HG03039 (cell line): Measurements from ENCODE around the gene EIF2AK2.
A peak's percentile ranks its signal among the peaks of the same experiment; 100 is the strongest.

Source experiments
- ATAC-seq: cut with Tn5 transposase; IDR thresholded peaks from one replicate; pipeline ENCODE4 v1.9.1; 2021; ENCODE audit warnings: mild to moderate bottlenecking, moderate library complexity; ENCODE audit not compliant: unreplicated experiment

EIF2AK2 gene

DNA sequence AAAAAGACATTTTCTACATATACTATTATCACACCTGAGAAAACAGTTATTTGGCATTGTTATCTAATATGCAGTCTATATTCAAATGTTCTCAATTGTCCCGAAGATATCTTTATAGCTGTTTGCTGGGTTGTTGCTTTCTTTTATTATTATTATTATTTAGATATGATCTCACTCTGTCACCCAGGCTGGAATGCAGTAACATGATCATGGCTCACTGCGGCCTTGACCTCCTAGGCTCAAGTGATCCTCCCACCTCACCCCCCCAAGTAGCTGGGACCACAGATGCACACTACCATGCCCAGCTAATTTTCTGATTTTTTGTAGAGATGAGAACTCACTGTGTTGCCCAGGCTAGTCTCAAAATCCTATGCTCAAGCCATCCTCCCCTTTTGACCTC is 52.6 kb downstream of the EIF2AK2 start:
- ATAC-seq, result no peak

DNA sequence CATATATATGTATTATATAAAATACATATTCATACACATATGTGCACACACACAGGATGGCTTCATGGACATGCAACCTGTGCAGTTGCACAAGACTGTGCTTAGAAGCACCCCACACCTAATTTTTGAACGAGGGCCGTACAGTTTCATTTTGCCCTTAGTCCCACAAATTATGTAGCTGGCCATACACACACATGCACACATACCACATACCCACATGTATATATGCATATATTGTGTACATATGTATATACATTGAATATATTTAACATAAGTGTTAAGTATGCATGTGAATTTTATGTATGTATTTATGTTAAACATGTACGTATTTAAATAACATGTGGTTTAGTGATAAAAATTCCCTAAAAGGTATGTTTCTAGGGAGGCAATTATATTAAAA is 54.2 kb downstream of the EIF2AK2 start:
- no peak for ATAC-seq

DNA sequence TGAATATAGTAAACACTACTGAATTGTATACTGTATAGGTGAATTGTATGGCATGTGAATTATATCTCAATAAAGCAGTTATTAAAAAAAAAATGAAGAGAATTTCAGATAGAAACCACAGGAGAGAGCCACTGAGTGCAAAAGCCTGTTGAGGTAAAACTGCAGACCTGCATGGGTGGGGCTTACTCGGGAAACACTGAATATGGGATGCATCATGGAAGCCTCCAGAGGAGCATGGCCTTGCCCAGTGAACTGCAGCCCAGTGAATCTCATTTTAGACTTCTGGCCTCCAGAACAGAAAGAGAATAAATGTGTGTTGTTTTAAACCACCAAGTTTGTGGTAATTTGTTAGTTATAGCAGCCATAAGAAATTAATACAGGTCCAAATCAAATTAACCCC is 56.7 kb downstream of the EIF2AK2 start:
- ATAC-seq, result no peak

DNA sequence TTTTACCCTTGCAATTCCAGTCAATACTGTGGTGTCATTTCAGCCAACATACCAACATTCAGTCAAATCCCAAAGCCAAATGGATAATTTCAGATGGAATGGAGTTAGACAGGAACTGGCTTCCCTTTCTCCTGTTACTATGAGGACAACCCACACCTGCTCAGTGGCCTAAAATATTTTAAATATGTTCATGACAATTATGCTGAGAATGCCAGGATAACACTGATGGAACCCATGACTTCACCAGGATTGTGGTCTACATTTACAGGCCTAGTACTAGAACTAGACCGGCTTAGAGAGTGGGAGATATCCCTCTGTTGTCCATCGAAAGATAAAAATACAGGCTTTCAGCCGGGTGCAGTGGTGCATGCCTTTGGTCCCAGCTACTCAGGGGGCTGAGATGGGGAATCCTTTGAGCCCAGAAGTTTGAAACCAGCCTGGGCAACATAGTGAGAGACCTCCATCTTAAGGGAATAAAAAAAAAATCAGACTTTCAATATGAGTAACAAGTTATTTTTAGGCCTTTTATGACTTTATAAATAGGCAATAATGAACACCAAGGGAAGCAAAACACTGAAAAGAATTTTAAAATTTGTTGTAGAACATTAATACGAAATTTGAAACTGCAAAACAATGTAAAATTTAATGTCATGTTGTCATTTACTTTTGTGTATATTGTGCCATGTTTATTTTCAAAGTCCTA is 58.2 kb downstream of the EIF2AK2 start:
- no peak for ATAC-seq

DNA sequence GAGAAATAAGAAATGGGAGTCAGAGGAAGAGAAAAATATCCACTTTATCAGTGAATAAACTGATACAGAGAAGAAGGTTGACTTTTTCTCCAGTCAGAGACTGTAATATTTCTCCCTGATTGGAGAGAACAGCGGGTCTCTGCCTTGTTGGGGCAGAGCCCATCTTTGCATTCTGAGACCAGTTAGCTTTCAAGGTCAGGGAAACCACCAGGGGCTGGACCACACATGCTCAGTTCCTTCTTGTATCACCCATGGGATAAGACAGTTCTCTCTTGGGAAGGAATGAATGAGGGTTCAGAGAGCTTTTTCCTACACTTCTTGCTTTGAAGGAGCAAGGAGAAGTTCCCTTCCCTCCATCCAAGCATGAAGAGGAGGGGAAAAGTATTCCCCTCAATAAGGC is 60.2 kb downstream of the EIF2AK2 start:
- ATAC-seq, result no peak

DNA sequence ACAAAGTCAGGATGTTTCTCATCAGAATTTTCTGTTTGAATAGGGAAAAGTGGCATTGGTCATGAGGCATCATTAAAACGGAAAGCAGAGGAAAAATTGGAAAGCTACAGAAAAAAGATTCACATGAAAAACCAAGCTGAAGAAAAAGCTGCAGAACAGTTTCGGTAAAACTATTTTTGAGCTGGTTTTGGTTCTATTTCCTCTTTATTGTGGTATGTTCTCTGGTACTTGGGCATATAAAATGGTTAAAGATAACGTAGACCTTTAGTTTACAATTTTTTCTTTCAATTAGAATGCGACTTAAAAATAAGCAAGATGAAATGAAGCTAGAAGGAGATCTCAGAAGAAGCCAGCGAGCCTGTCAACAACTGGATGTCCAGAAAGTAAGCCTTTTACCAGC is 64.9 kb downstream of the EIF2AK2 start:
- ATAC-seq, result peak; percentile 49

DNA sequence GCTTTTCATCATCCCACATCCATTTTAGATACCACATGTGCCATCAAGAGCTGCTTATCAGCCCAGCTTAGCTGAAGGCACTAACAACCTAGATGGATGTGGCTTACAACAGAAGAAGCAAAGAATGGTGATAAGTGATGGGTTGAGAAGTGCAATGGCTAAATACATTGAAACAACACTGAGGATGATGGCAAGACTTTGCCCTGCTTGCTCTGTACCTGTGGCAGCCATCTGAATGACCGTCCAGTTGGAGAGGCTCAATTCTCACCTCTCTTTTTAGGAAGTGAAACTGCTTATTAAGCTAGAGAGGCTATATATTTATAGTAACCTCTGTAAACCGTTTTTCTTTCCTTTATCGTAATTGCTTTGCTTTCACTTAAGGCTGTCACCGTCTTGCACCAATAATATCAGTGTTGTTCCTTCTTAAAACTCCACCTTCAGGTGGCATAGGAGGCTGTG is 66.7 kb downstream of the EIF2AK2 start:
- peak; percentile 66 for ATAC-seq

DNA sequence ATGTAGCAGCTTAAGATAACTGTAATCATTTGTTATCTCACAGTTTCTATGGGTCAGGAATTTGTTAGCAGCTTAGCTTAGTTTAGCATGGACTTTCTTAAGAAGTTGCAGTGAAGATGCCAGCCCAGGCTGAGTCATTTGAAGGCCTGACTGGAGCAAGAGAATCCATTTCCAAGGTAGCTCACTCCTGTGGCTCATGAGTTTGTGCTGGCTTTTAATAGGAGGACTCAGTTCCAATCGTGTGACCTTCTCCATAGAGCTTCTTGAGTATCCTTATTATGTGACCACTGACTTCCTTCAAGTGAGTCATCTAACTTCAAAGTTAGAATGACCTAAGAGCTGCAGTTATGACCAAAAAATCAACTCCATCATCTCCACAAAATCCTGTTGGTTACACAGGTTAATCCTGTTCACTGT is 71.0 kb downstream of the EIF2AK2 start:
- ATAC-seq, result no peak

DNA sequence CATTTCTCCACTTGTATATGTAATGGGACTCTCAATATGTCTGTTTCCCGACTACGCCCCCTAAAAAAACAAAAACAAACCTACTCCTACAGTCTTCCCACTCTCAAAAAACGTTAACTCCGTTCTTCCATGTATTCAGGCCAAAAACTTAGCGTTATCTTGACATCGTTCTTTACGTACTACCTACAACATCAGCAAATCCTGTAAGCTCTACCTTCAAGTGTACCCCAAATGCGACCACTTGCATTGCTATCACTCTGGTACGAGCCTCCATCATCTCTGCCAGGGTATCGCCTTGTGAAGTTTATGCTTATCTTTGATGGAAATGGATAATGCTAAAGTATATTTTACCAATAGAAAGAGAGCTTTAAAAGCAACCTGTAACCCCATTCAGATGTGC is 72.0 kb downstream of the EIF2AK2 start:
- ATAC-seq, result no peak

DNA sequence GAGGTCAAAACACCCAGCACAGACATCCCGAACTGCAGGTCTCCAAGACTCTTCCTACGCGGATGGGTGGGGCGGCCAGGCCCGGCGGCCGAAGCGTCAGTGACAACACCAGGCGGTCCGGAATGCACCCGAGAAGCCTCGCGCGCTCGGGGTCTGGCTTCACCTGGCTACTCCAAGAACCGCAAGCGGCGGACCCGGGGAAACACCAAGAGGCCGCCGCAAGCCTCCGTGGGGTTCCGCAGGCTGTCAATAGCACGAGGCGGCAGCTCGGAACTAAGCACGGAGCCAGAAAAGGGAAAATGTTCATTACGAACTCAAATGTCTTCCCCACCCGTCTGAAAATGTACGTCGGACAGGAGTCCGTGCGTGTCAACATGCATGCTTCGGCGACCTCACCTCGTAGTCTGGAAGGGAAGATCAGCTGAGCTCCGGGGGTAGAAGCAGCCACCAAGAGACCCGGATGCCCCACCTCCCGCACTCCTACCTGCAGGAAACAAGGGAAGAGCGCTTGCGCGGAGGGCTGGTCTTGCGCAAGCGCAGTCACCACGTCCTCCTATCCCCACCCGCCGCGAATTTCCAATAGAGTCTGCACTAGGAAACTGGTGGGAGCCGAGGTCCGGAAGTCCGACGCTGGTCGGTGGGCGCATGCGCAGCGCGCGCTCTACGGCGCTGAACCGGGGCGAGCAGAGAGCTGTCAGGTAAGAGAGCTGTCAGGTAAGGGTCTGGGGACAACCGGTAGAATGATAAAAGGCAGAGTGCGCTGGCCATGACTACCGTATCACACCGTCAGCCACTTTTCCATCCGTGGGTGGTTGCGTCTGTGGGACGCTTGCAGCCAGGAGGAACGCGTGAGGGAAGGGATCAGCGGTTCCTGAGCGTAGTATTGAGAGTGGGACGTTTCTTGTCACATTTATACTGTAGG is 72.6 kb downstream of the EIF2AK2 start, which contains the start of the genes GPATCH11 and HEATR5B:
Gene GPATCH11, plus strand, starts transcription at position 646 of the 922 bp plus-strand sequence. CDS start 3,864 bp downstream, outside the sequence.
Gene HEATR5B, minus strand, starts transcription at position 500 of the 922 bp plus-strand sequence. CDS start 958 bp downstream, outside the sequence.
- ATAC-seq, result peak; percentile 82

DNA sequence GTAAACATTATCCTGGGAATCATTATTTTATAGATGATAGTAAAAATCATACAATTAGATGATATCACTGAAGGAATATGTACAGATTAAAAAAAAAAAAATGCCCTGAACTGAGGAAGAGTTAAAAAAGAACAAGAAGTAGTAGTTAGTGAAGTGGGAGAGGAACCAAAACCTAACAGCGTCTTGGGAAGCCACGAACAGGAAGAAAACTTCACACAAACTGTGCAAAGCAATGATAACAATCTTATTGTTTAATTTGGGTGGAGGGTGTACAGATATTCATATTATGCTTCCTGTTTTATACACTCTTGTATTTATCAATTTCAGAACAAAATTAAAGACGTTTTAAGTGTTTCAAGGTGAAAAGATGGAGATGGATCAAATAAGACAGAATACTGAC is 76.1 kb downstream of the EIF2AK2 start:
- no peak for ATAC-seq

DNA sequence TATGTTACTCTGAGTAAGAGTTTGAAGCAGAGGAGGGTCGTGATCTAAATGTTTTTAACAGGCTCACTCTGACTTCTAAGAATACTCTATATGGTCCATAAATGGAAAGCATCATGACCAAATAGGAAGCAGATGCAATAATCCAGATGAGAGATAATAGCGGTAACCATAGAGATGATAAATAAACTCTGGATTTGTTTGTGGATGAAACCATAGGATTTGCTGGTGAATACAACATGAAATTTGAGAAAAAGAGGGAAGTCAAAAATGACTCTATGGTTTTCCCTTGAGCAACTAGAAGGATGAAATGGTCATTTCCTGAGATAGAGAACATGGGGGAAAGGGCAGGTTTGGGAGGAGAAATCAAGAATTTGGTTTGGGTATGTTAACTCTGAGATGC is 76.5 kb downstream of the EIF2AK2 start:
- ATAC-seq, result no peak

DNA sequence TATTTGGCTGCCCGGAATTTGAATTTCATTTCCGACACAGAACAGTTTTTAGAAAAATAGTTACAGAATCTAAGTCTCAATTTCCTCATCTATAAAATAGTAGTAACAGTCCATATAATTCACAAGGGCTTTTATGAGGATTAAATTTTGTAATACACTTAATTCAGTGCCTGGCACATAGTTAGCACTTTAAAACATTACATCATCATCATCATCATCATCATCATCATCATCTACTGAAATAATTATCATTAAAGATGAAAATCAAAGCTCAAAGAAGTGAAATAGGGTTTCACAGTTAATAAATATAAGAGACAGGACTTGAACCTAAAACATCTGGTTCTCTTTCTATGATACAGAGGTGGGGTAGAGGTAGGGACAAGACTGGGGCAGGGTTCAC is 85.8 kb downstream of the EIF2AK2 start:
- no peak for ATAC-seq

DNA sequence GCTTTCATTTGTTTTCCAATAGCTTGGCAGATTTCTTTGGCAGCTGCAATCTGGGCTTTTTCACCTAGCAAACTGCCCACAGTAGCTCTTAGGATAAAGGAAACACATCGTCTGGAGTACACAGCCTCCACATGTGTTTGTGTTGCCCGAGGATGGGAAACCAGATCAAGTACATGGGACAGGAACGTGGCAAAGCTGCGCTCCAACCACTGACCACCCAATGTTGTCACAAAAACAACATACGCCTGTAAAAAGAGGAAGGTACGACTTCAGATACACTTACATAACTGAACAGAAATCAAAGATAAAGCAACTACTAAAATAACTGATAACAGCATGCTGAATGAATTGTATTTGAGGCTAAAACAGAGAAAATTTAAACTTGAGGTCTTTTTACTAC is 88.1 kb downstream of the EIF2AK2 start:
- ATAC-seq, result no peak

DNA sequence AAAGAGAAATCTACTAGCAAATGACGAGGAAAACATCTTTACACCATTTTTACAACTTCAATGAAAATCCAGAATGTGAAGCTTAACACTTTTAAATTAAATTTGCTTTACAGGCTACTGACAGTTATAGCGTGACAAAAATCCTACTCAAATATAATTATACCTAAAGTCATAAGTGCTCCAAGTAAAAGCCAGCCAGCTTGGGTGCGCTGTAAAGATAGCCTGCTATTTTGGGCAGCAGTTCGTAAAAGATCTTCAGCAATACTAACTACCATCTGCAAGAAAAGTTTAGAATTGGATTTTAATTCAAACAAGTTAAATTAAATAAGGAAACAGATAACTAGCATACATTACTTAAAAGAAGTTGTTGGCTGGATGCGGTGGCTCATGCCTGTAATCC is 95.0 kb downstream of the EIF2AK2 start:
- no peak for ATAC-seq

DNA sequence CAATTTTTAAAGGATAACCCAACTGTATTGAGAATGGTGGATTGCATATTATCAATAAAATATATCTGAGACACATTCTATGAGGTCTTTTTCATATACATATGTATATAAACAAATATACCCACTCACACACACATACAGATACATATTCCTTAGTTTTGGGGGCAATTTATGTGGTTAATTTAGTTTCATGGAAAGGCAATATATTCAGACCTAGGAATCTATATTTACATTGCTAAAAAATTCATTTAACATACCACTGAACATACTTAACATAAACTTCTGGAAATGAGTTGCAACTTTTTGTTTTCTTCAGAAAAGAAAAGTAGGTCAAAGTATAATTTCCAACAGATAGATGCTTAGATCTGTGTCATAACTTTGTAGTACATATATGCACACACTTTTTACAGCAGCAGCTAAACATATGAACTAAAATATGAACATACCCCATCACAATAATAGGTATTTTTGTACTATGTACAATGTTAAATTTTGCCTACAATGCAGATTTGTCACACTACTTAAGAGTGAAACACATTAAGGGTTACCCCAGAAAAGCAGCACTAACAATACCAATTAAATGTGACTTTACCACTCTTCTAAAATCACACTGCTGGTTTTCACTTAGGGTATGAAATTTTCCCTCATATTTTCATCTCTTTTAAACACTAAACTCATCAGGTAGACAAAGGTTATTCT is 95.6 kb downstream of the EIF2AK2 start:
- no peak for ATAC-seq

DNA sequence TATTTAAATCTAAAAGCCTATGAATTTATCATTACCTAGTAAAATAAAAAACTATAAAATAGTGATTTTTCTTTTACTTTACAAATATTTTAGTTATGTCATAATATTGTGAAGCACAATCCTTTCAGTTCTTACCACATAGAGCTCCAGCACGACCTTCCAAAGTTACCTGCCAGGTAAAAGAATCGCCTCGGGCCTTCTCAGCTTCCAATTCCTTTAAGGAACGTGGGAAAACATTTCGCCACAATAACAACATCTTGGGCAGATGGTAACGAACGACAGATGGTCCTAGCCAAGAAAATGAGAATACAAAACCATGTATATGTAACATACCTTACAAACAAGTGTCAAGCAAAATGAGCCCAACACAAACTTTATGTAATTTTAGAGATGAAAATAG is 96.3 kb downstream of the EIF2AK2 start:
- ATAC-seq, result no peak

DNA sequence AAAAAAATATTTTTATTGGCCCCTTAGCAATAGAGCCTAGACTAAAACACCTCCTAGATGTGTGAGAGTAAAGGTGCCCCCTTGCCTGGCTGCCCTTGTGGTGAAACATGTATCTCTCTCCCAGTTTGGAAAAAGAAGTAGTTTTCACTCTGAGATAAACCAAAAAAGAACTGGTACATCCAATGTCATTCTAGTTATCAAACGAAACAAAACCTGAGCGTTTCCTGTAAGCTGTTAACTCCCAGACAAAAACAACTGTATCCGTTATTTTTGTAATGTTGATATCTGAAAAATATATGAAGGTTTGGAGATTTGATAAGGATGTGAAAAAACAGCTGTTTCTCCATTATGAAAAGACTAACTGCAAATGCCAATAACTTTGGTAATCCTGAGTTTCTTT is 96.9 kb downstream of the EIF2AK2 start:
- no peak for ATAC-seq

DNA sequence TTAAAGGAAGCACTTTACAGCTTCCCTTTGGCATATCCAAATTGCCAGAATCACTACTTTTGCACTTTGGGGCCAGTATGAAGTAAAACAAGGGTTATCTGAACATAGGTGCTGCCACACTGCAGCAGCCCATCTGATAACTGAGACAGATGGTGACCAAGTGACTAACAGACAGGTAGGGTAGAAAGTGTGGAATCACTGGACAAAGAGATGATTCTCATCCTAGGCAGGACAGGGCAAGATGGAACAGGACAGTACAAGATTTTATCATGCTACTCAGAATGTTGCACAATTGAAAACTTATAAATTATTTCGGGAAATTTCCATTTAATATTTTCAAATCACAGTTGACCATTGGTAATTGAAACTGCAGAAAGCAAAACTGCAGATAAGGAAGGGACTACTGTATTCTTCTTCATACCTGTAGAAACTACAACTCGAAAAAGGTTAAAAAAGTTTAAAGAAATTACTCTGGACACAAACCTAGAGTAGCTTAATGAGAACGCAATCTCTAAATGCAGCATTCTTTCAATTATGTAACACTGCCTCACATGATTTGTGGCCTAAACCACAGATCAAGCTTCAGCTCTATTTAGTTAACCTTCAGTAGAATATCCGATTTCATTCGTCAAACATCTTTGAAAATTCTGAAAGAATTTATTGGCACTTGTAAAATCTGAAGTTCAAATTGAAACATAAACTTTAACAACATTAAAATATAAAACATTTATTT is 104.0 kb downstream of the EIF2AK2 start:
- no peak for ATAC-seq
